HCT116 (cell line): ENCODE data around the gene ST7L. TPM values are rescaled to one million over a fixed set of nuclear protein-coding genes. Genes with fewer than 3 reads are reported as not detected.

Source experiments
- total RNA-seq: library from RNA; stranded (reverse); gene quantifications from one replicate; pipeline ENCODE4 v1.2.1, GENCODE V29; 2021; ENCODE audit not compliant: unreplicated experiment

ST7L gene
- total RNA-seq, 1 experiment from 2014 or later, result 19.9 TPM

Other genes with a start within 250 kb of the ST7L start
- 18.0 TPM for gene CTTNBP2NL, start 222.9 kb downstream of the ST7L start, total RNA-seq
- 1.5 TPM for gene WNT2B, start 110.2 kb downstream of the ST7L start, total RNA-seq
- 148 TPM for gene CAPZA1, start 691 bp upstream of the ST7L start, total RNA-seq
- gene MOV10, start 55.5 kb upstream of the ST7L start, total RNA-seq, result 109 TPM
- 154 TPM for gene RHOC, start 88.0 kb upstream of the ST7L start, total RNA-seq
- gene PPM1J, start 96.2 kb upstream of the ST7L start, total RNA-seq, result 7.5 TPM